Naive B cell (primary cell): Measurements from ENCODE around the gene TEX35. TPM values are rescaled to one million over a fixed set of nuclear protein-coding genes. Genes with fewer than 3 reads are reported as not detected.
A peak's percentile ranks its signal among the peaks of the same experiment; 100 is the strongest.
"Not testable (repeated sequence)": the region's sequence is repeated elsewhere in the genome, so short reads cannot be mapped to it uniquely, and the experiment has no call there.

ENCODE experiments used
- ATAC-seq, 2 donors: fragments of 150-1000 bp; cut with Tn5 transposase; 2 replicates each; pipeline ENCODE4 v1.10.0; 2021; ENCODE audit warnings: low read depth in 2 of 2, mild to moderate bottlenecking in 2 of 2, moderate library complexity in 2 of 2
- DNase-seq: peaks from one replicate; pipeline ENCODE4 v3.0.0; 2022
- H3K27ac Mint-ChIP-seq, 6 donors: one replicate each; pipeline ENCODE4 v1.8.0; 2020 to 2022; ENCODE audit warnings: mild to moderate bottlenecking in 6 of 6, mixed read lengths in 6 of 6, moderate library complexity in 5 of 6, inconsistent platforms in 2 of 6
- H3K27me3 Mint-ChIP-seq, 3 donors: one replicate each; pipeline ENCODE4 v1.8.0; 2021 to 2022; ENCODE audit warnings: mixed read lengths in 3 of 3, mild to moderate bottlenecking in 1 of 3
- H3K36me3 Mint-ChIP-seq, 2 donors: one replicate each; pipeline ENCODE4 v1.8.0; 2020 to 2022; ENCODE audit warnings: mixed read lengths in 2 of 2, inconsistent platforms in 1 of 2, mild to moderate bottlenecking in 1 of 2
- H3K4me1 Mint-ChIP-seq, 3 donors: one replicate each; pipeline ENCODE4 v1.8.0; 2020 to 2022; ENCODE audit warnings: mixed read lengths in 3 of 3, inconsistent platforms in 1 of 3, mild to moderate bottlenecking in 1 of 3, moderate library complexity in 1 of 3
- H3K4me3 Mint-ChIP-seq, 8 donors: one replicate each; pipeline ENCODE4 v1.8.0; 2020 to 2022; ENCODE audit warnings: mild to moderate bottlenecking in 8 of 8, mixed read lengths in 8 of 8, moderate library complexity in 8 of 8, inconsistent platforms in 2 of 8
- H3K9me3 Mint-ChIP-seq, 7 donors: one replicate each; pipeline ENCODE4 v1.8.0; 2020 to 2022; ENCODE audit warnings: mixed read lengths in 7 of 7, mild to moderate bottlenecking in 5 of 7, inconsistent platforms in 2 of 7, moderate library complexity in 1 of 7
- polyA plus RNA-seq, 6 donors: library from polyadenylated mRNA; unstranded; fragments of 300-500 nt; fragmentation: Illumina TruSeq; gene quantifications; one replicate each; pipeline ENCODE4 v1.2.3, GENCODE V29; 2021; ENCODE audit warnings: low read depth in 6 of 6

Gene TEX35
- polyA plus RNA-seq, 6 donors from 2014 or later = 0.14 to 0.67 (median 0.17) TPM

- H3K9me3 Mint-ChIP-seq = no peaks in the 10 kb centered on the region
- H3K36me3 Mint-ChIP-seq = peaks cover 15 to 18% of the 10 kb centered on the region in 2 donors
- DNase-seq (peak; percentile 96), ATAC-seq (peak; percentile 75)
- peak overlapping the region; percentile 92 to 99 (median 98) for H3K4me3 Mint-ChIP-seq
- peaks cover 32 to 48% (median 43%) of the 10 kb centered on the region in 3 donors for H3K4me1 Mint-ChIP-seq
- peak overlapping the region; percentile 86 to 96 (median 90) for H3K27ac Mint-ChIP-seq
- no peaks in the 10 kb centered on the region for H3K27me3 Mint-ChIP-seq
Observed at GRCh38 chr1:178542554-178543289, 29.8 kb downstream of the TEX35 start.

DNA sequence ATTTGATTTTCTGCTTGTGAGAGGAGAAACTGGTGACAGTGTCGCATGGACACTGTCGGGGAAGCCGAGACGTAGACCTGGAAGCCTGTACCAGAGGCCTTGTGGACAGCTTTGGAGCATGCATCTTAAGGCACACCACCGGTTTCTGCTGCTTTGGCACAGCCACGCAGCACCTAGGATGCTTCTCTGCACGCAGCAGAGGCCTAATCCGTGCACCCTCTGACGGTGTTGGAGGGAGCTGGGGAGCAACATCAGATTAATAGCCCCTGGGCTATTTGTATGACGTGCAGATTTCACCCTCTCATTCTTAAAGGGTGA, 30.3 kb downstream of the TEX35 start:
- peak; percentile 43 to 45 for ATAC-seq
- Mint-ChIP-seq H3K27ac (peak overlapping the region; percentile 67 to 96 (median 90)), H3K27me3 (no peaks in the 10 kb centered on the region), H3K4me3 (peak overlapping the region; percentile 92 to 99 (median 98)), H3K4me1 (peaks cover 36 to 54% (median 49%) of the 10 kb centered on the region in 3 donors), H3K9me3 (no peaks in the 10 kb centered on the region), H3K36me3 (peaks cover 18 to 21% of the 10 kb centered on the region in 2 donors)
- peak; percentile 50 for DNase-seq

DNA sequence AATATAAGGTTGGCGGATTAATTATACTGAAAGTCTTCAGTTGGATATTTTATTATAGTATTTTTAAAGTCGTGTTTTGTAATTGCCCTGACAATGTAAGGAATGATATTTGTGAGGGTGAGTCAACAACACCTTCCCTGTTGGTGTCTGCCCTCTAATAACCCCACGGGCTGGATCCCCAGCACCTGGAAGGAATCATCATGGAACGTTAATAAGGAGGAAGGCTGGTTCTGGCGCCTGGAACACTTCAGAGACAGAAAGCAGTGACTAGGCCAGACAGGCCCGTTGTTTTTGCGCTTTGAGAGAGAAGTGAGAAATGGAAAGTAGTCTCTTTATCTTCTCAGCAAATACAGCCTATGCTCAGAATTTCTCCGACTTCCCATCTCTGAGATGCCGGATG, 31.6 kb downstream of the TEX35 start:
- H3K4me3 Mint-ChIP-seq = peak overlapping the region; percentile 92 to 99 (median 98)
- H3K4me1 Mint-ChIP-seq = peaks cover 42 to 64% (median 59%) of the 10 kb centered on the region in 3 donors
- peak overlapping the region; percentile 72 to 96 (median 90) for H3K27ac Mint-ChIP-seq

GRCh38 chr1:178548108-178548507, 35.2 kb downstream of the TEX35 start:
- no peak for ATAC-seq
- Mint-ChIP-seq H3K9me3 (peaks cover 0 to 10% (median 6%) of the 10 kb centered on the region in 7 donors), H3K27ac (peak overlapping the region in 3 of 6 donors; percentile 39 to 95 (median 47)), H3K36me3 (peaks cover 57 to 65% of the 10 kb centered on the region in 2 donors), H3K4me1 (peaks cover 60 to 83% (median 78%) of the 10 kb centered on the region in 3 donors), H3K4me3 (peak overlapping the region in 3 of 8 donors; percentile 18 to 33 (median 22)), H3K27me3 (no peaks in the 10 kb centered on the region)
- DNase-seq = no peak

More for the DNA sequence above, 31.6 kb downstream of the TEX35 start:
- no peaks in the 10 kb centered on the region for H3K9me3 Mint-ChIP-seq
- peaks cover 26 to 29% of the 10 kb centered on the region in 2 donors for H3K36me3 Mint-ChIP-seq
- DNase-seq = no peak
- ATAC-seq = no peak
- H3K27me3 Mint-ChIP-seq = no peaks in the 10 kb centered on the region

- Mint-ChIP-seq H3K9me3 (peaks cover 5 to 29% (median 22%) of the 10 kb centered on the region in 7 donors), H3K4me3 (peak overlapping the region in 1 of 8 donors; percentile 39), H3K27ac (peak overlapping the region in 3 of 6 donors; percentile 6 to 80 (median 78)), H3K4me1 (peaks cover 40 to 62% (median 52%) of the 10 kb centered on the region in 3 donors), H3K36me3 (peaks cover 50 to 66% of the 10 kb centered on the region in 2 donors), H3K27me3 (no peaks in the 10 kb centered on the region)
- no peak for ATAC-seq
- no peak for DNase-seq
Observed at GRCh38 chr1:178551307-178551706, 38.4 kb downstream of the TEX35 start.

DNA sequence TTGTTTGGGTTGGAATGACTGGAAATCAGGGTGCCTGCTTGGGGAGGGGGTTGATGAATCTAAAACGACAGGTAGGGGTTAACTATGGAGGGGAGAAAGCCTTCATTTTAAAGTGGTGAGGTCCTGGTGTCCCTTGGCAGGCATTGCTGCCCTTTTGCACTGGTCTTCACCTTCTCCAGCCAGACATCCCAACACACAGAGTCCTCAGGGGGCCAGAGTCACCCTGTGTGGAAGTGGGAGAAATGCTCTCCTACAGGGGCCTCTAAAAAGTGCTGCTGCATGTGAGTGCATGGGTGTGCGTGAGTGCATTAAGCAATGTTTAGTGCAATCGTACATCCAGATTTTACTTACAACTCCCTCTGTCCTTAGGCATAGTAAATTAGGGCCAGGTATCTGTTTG, 39.0 kb downstream of the TEX35 start:
- peak overlapping the region in 3 of 6 donors; percentile 20 to 75 (median 71) for H3K27ac Mint-ChIP-seq
- H3K4me1 Mint-ChIP-seq = peaks cover 41 to 60% (median 59%) of the 10 kb centered on the region in 3 donors
- no peaks in the 10 kb centered on the region for H3K27me3 Mint-ChIP-seq
- DNase-seq = no peak
- H3K4me3 Mint-ChIP-seq = no peak overlapping the region
- H3K36me3 Mint-ChIP-seq = peaks cover 50 to 66% of the 10 kb centered on the region in 2 donors
- peaks cover 5 to 29% (median 22%) of the 10 kb centered on the region in 7 donors for H3K9me3 Mint-ChIP-seq
- no peak for ATAC-seq

- Mint-ChIP-seq H3K27ac (peak overlapping the region in 2 of 6 donors; percentile 53 to 75), H3K9me3 (peaks cover 5 to 29% (median 22%) of the 10 kb centered on the region in 7 donors), H3K4me3 (peak overlapping the region in 1 of 8 donors; percentile 33), H3K27me3 (no peaks in the 10 kb centered on the region), H3K36me3 (peaks cover 50 to 60% of the 10 kb centered on the region in 2 donors), H3K4me1 (peaks cover 37 to 62% (median 50%) of the 10 kb centered on the region in 3 donors)
- no peak for DNase-seq
- no peak for ATAC-seq
Observed at GRCh38 chr1:178552856-178553255, 39.9 kb downstream of the TEX35 start.

- H3K4me3 Mint-ChIP-seq, ATAC-seq, H3K27ac Mint-ChIP-seq, H3K27me3 Mint-ChIP-seq, DNase-seq: not testable (repeated sequence)
- peaks cover 32 to 62% (median 41%) of the 10 kb centered on the region in 3 donors for H3K4me1 Mint-ChIP-seq
- peaks cover 5 to 29% (median 22%) of the 10 kb centered on the region in 7 donors for H3K9me3 Mint-ChIP-seq
- H3K36me3 Mint-ChIP-seq = peaks cover 46 to 51% of the 10 kb centered on the region in 2 donors
Observed at GRCh38 chr1:178554351-178554750, 41.4 kb downstream of the TEX35 start.

GRCh38 chr1:178555613-178556012, 42.7 kb downstream of the TEX35 start:
- not testable (repeated sequence) for H3K27me3 Mint-ChIP-seq, H3K4me3 Mint-ChIP-seq
- H3K4me1 Mint-ChIP-seq = peaks cover 29 to 60% (median 46%) of the 10 kb centered on the region in 3 donors

GRCh38 chr1:178558816-178559215, 45.9 kb downstream of the TEX35 start:
- not testable (repeated sequence) for ATAC-seq, DNase-seq, H3K27me3 Mint-ChIP-seq
- Mint-ChIP-seq H3K4me3 (peak overlapping the region in 1 of 8 donors; percentile 30), H3K4me1 (peaks cover 27 to 70% (median 61%) of the 10 kb centered on the region in 3 donors), H3K9me3 (peaks cover 4 to 19% (median 12%) of the 10 kb centered on the region in 7 donors), H3K36me3 (peaks cover 14 to 24% of the 10 kb centered on the region in 2 donors), H3K27ac (peak overlapping the region; percentile 29 to 90 (median 78))

More at GRCh38 chr1:178555613-178556012, 42.7 kb downstream of the TEX35 start:
- peaks cover 3 to 30% (median 25%) of the 10 kb centered on the region in 7 donors for H3K9me3 Mint-ChIP-seq
- DNase-seq, ATAC-seq, H3K27ac Mint-ChIP-seq: not testable (repeated sequence)
- peaks cover 41 to 46% of the 10 kb centered on the region in 2 donors for H3K36me3 Mint-ChIP-seq

DNA sequence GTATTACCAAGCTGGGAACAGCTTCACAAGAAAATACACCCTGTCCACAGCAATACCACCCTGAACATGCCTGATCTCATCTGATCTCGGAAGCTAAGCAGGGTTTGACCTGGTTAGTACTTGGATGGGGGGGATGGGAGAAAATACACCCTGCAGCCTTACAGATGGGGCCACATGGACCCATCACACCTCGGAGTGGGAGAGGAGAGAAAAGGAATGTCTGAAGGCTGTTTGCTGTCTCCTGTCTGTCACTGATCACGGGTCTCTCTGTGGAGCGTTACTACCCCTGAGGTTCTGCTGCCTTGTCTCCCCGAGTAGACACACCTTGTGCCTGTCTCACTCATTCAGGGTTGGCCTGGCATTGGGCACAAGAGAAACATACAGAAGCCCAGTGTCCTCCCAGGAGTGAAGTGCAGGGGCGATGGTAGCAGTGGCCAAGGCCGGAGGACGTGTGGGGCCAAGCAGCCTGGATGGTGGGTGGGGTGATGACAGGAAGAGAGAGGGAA, 48.0 kb downstream of the TEX35 start:
- peaks cover 45 to 91% (median 70%) of the 10 kb centered on the region in 3 donors for H3K4me1 Mint-ChIP-seq
- H3K36me3 Mint-ChIP-seq = peaks cover 10 to 14% of the 10 kb centered on the region in 2 donors
- ATAC-seq (no peak), DNase-seq (no peak)
- peak overlapping the region in 4 of 8 donors; percentile 6 to 63 (median 52) for H3K4me3 Mint-ChIP-seq
- peak overlapping the region; percentile 65 to 95 (median 92) for H3K27ac Mint-ChIP-seq
- peaks cover 0 to 5% (median 0%) of the 10 kb centered on the region in 7 donors for H3K9me3 Mint-ChIP-seq
- H3K27me3 Mint-ChIP-seq = no peaks in the 10 kb centered on the region

DNA sequence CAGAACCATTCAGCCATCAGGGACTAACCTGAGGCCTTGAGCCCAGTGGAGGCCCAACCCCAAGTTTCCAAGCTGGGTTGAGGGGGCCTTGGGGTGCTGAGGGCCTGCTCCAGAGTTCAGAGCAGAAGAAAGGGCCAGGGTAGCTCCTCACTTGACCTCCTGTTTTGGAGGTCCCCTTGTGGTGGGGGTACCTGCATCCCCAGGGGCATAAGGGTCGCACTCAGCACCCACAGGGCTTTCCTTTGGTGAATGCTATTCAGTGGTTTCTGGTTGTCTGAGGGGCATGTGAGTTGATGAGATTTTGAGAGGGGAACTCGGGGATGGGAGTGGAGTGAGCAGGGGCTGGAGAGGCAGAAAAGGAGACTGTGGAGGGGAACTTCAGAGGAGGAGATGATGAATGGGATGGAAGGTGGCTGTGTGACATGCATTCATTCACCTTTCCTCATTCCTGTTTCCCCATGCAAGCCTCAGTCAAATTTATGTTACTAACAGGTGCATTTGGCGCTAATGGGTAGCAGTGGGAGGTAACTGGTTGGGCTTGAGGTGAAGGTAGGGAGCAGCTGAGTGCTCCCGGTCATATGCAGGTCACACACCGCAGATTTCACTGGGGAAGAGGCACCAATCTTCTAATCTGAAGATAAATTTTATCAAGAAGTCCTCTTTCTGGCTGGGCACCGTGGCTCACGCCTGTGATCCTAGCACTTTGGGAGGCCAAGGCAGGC, 50.4 kb downstream of the TEX35 start:
- DNase-seq (no peak), ATAC-seq (no peak)
- Mint-ChIP-seq H3K9me3 (peaks cover 0 to 5% (median 2%) of the 10 kb centered on the region in 7 donors), H3K27me3 (no peaks in the 10 kb centered on the region), H3K36me3 (peaks cover 10 to 14% of the 10 kb centered on the region in 2 donors), H3K4me1 (peaks cover 56 to 94% (median 86%) of the 10 kb centered on the region in 3 donors), H3K27ac (peak overlapping the region; percentile 12 to 94 (median 86)), H3K4me3 (peak overlapping the region in 7 of 8 donors; percentile 4 to 66 (median 29))
